GM12875 (cell line): ENCODE data around the gene C1orf141.

Source experiments
- H3K4me3 ChIP-seq: one replicate; pipeline ENCODE4 v1.5.1; 2011; ENCODE audit warnings: low read depth, low read length, control low read depth
- CTCF ChIP-seq: IDR thresholded peaks from 2 replicates; pipeline ENCODE4 v1.5.1; 2011; ENCODE audit warnings: low read depth, mild to moderate bottlenecking, control low read depth, inconsistent platforms, low read length, moderate library complexity, borderline replicate concordance; ENCODE audit not compliant: insufficient read depth

The C1orf141 gene

GRCh38 chr1:67134695-67135094 lies at the start of gene C1orf141:
Gene C1orf141 (minus strand): TSS chr1:67134970. CDS start chr1:67127240, 7,730 bp downstream.
- H3K4me3 ChIP-seq = no peak within 1 kb of the TSS
- no peak for TF ChIP-seq CTCF

GRCh38 chr1:67175530-67176087 lies 40.8 kb upstream of the C1orf141 start:
- H3K4me3 ChIP-seq = no peak overlapping the region

GRCh38 chr1:67174716-67175284 lies 40.0 kb upstream of the C1orf141 start:
- H3K4me3 ChIP-seq = no peak overlapping the region
- no peak for TF ChIP-seq CTCF

More at GRCh38 chr1:67175530-67176087, 40.8 kb upstream of the C1orf141 start:
- TF ChIP-seq CTCF = no peak

- no peak for TF ChIP-seq CTCF
- no peak overlapping the region for H3K4me3 ChIP-seq
These were observed 39.2 kb upstream of the C1orf141 start for GRCh38 chr1:67173988-67174387.

GRCh38 chr1:67171978-67172377 lies 37.2 kb upstream of the C1orf141 start:
- H3K4me3 ChIP-seq = no peak overlapping the region
- no peak for TF ChIP-seq CTCF

- TF ChIP-seq CTCF = no peak
- H3K4me3 ChIP-seq = no peak overlapping the region
These were observed 36.8 kb upstream of the C1orf141 start for GRCh38 chr1:67171574-67171955.
